ENCODE data around the gene LRRC36.
A peak's percentile ranks its signal among the peaks of the same experiment; 100 is the strongest.
"Not testable (repeated sequence)": the region's sequence is repeated elsewhere in the genome, so short reads cannot be mapped to it uniquely, and the experiment has no call there.

Gene LRRC36

GRCh38 chr16:67413978-67414911 lies 87.6 kb downstream of the LRRC36 start:
- no peaks in the 10 kb centered on the region for H3K27me3 ChIP-seq
- H3K36me3 ChIP-seq: no peaks in the 10 kb centered on the region
- no peak for TF ChIP-seq CTCF (IDR thresholded peaks at IDR 0.05; ENCODE audit: low read depth, low read length)
- no peaks in the 10 kb centered on the region for H3K4me1 ChIP-seq
- H3K4me3 ChIP-seq (ENCODE audit: low read depth, low read length): no peak overlapping the region
- H3K9me3 ChIP-seq: no peaks in the 10 kb centered on the region
- DNase-seq: no peak

GRCh38 chr16:67415421-67415820 lies 88.8 kb downstream of the LRRC36 start:
- not testable (repeated sequence) for H3K36me3 ChIP-seq, H3K4me1 ChIP-seq, H3K9me3 ChIP-seq, H3K27me3 ChIP-seq, DNase-seq
- peak overlapping the region; percentile 78 for H3K4me3 ChIP-seq (ENCODE audit: low read depth, low read length)

- H3K4me3 ChIP-seq (ENCODE audit: low read depth, low read length): peak within 1 kb of the TSS; percentile 78
- no peaks in the 10 kb centered on the region for H3K4me1 ChIP-seq
- H3K27me3 ChIP-seq: no peaks in the 10 kb centered on the region
- no peaks in the 10 kb centered on the region for H3K9me3 ChIP-seq
- DNase-seq: peak; percentile 84
- TF ChIP-seq CTCF (IDR thresholded peaks at IDR 0.05; ENCODE audit: low read depth, low read length): peak; percentile 55
- H3K36me3 ChIP-seq: no peaks in the 10 kb centered on the region
Measured at GRCh38 chr16:67415872-67416793, 89.5 kb downstream of the LRRC36 start, which contains the start of gene ZDHHC1. ZDHHC1 (minus strand) TSS chr16:67416477; CDS start chr16:67407775, 8,702 bp downstream.

- no peak for DNase-seq
- Histone ChIP-seq H3K27me3 (no peaks in the 10 kb centered on the region), H3K4me3 (ENCODE audit: low read depth, low read length) (no peak overlapping the region), H3K4me1 (no peaks in the 10 kb centered on the region), H3K9me3 (no peaks in the 10 kb centered on the region), H3K36me3 (no peaks in the 10 kb centered on the region)
- TF ChIP-seq CTCF (IDR thresholded peaks at IDR 0.05; ENCODE audit: low read depth, low read length): no peak
Measured at GRCh38 chr16:67417333-67418061, 90.9 kb downstream of the LRRC36 start.

GRCh38 chr16:67419502-67419901 lies 92.9 kb downstream of the LRRC36 start:
- Histone ChIP-seq H3K4me1 (no peaks in the 10 kb centered on the region), H3K36me3 (no peaks in the 10 kb centered on the region), H3K4me3 (ENCODE audit: low read depth, low read length) (no peak overlapping the region), H3K9me3 (no peaks in the 10 kb centered on the region), H3K27me3 (no peaks in the 10 kb centered on the region)
- DNase-seq: no peak
- no peak for TF ChIP-seq CTCF (IDR thresholded peaks at IDR 0.05; ENCODE audit: low read depth, low read length)

- H3K36me3 ChIP-seq: no peaks in the 10 kb centered on the region
- no peaks in the 10 kb centered on the region for H3K27me3 ChIP-seq
- no peak overlapping the region for H3K4me3 ChIP-seq (ENCODE audit: low read depth, low read length)
- no peaks in the 10 kb centered on the region for H3K4me1 ChIP-seq
- no peak for DNase-seq
- H3K9me3 ChIP-seq: no peaks in the 10 kb centered on the region
- no peak for TF ChIP-seq CTCF (IDR thresholded peaks at IDR 0.05; ENCODE audit: low read depth, low read length)
Measured at GRCh38 chr16:67419931-67420330, 93.3 kb downstream of the LRRC36 start.
